Stimulated activated CD8-positive, alpha-beta memory T cell treated with anti-CD3 and anti-CD28 coated beads, Interleukin-7, amount 100 ng/mL, for 24 hours (primary cell): Measurements from ENCODE around the gene LPAR3.

Experiments used
- DNase-seq: peaks from one replicate; pipeline ENCODE4 v3.0.0-alpha.2; 2020; ENCODE audit warnings: low read depth

LPAR3 gene

DNA sequence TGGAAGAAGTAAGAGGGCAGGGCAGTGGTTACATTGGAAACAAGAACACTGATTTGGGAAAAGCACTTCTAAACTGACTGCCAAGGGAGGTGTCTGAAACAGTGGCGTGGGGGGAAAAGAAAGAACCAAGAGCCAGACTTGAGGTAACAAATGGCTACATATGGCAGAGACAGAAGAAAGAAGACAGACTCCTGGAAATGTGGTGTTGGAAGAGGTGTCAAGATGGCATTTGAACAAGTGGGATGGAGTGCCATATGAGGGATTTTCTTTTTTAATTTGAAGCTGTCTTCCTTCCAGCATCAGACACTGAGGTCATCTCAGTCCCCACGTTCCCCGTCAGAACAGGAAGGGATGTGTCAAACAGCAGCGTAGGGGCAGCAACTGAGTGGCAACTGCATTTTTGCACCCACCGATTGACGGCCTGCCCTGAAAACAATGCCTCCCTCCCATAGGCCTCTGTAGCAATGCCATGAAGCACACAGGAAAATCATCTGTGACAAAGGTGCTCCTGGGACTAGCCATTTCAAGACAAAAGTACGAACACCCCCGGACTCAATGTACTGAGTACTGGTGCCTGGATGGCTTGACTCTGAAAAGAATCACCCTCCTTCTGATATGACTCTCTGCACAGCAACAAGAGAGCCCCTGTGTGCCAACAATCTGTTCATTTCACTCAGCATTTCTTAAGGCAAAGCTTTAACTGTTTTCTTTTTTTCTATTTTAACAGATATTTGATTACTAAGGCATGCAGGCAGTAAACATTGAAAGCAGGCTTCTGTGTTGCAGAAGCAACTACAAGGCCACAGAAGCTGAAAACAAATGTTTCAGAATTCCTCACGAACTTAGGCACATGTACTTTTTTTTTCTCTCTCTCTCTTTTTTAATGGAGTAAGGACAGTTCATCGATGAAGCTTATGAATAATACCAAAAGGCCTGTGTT lies 37.0 kb downstream of the LPAR3 start:
- DNase-seq = no peak

DNA sequence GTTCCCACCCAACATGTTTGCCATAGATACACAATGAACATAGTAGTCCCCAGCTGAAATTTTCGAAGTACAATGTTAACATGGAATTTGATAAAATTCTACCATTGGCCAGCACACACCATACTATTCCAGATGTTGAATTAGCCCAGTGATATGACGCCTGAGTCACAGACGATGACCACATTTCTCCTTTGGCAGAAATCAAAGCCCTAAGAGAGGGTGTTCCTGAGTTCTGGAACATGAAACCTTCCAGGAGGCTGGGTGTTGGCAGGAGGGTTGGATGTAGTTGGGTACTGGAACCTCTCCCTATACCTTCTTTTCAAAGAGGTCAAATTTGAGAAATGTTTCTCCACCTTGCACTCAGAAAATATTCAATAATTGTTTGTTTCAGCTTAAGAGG lies 37.8 kb downstream of the LPAR3 start:
- no peak for DNase-seq

DNA sequence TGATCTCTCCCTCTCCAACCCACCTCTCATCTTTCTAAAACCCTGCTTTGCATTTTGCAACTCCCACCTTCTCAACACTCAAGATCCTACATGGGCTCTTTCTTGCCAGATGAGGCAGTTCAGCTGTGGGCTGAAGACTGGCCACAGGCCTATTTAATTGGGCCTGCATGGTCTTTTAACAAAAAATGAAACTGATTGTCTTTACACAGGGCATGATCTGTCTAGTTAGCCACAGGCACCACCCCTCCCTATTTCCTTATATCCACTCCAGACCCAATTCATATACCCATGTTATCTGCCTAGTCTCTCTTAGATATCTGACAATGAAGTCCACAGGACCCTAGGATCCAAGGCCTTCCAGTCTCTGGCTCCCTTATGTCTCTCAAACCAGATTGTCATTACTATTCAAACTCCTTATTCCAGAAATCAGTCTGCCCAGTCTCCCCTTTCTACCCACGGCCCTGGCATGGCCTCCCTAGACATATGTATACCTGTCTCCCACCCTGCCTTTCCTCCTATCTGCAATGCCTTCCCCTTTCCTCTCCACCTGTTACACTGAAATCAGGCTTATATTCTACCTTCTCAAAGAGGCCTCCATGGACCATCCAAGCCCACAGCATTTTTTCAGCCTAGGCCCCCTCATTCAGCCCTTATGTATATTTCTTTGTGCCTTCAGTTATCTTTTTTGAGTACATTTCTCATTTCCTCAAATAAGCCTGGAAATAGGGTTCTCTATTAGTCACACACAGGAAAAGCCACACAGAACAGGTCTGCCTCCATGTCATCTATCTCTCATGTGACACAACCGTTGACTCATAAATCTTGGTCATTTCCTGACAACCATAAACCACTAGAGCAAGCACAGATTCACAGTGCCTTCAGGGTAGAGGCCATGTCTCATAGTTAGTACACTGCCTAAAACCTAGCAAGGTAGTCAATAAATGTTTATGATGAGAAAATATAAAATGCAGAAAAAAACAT lies 39.0 kb downstream of the LPAR3 start:
- no peak for DNase-seq

DNA sequence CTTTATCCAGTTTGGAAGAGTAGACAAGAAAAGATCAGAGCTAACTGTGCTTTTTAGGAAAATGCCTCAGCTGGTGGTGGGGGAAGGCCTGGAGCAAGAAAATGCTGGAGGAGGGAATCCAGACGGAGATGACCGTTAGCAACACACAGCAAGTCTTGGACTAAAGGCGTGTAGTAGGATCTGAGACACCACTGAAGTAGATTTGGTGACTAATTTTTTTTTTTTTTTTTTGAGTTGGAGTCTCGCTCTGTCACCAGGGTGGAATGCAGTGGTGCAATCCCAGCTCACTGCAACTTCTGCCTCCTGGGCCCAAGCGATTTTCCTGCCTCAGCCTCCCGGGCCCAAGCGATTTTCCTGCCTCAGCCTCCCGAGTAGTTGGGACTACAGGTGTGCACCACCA lies 41.2 kb downstream of the LPAR3 start:
- DNase-seq = no peak

DNA sequence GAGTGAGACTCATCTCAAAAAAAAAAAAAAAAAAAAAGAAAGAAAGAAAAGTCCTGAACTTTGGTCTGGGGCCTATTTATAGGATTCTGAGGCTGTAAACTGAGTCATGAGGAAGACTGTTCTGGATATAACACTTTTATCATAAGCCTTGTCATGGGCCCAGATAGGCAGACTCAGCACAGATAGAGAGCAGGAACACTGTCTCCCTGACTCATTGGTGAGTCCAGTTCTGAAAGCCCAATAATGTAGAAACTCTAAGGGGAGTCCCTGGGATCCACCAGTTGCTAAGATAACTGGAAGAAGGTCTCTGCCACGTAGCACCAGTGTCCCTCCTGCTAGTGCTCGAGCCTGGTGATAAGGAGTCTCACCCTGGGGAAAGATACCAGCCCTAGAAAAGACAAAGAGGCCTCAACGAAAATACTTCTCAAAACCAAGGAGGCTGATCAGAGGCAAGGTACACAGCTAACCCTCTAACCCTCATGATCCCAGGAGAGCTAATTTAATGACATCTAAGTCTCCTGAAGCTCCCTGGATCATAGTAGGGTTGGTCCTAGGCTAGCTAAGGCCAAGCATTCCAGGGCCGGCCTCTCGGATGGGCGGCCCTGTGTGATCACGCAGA lies 43.5 kb downstream of the LPAR3 start:
- no peak for DNase-seq

DNA sequence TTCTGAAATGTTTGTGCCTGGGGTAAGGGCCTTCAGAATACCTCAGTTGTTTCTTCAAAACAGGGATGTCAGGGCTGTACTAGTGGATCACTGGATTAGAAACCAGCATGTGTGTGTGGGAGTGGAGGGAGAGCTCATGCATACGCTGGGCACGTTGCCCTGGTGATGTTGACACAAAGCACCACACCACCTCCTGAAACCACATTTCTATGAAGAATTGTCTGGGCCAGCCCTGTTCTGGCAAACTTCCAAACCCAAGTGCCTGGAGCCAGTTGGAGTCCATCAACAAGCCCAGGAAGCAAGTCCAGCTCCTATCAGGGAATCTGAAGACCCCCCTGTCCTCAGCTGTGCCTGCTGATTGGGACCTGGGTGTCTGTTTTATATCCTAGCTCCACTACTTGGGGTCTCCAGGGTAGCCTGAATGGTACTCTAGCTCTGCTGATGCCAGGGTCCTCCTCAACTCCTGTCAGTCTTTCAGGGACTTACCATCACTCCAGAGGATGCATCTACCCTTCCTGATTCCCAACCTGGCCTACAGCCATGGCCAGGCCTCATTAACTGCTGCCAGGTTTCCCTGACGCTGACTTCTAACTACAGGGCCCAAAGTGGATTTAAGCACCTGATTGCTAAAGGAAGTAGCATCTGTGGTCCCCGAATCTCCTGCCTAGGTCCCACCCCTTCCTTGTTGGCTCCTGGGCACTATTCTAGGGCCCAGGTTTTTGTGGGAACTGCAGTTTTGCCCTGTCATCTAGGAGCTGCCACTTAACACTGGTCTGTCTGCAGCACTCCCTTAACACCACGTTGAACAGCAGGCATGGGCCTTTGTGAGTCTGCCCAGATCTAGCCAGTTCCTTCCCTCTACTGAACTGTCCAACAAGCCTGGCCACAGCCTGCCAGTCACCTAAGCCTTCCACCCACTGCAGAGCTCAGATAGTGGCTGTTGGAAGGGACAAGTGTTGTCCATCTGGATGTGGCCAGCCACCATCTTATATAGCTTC lies 45.5 kb downstream of the LPAR3 start:
- no peak for DNase-seq

DNA sequence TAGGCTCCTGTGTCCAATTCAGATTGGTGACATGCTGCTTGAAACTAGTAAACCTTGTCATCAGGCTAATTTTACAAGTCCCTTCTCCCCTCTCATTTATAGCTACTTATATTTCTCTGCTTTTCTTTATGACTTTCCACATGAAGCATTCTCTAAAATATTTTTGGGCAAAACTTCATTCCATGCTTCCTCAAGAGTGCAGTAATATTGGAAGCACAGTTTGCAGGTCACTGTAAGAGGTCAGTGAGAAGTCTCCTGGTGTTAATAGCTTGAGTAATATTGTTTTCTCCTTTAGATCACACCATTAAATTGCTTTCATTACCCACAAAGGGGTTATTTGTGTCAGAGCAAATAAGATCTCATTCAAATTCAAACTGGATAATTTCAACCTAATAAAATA lies 46.6 kb downstream of the LPAR3 start:
- no peak for DNase-seq

DNA sequence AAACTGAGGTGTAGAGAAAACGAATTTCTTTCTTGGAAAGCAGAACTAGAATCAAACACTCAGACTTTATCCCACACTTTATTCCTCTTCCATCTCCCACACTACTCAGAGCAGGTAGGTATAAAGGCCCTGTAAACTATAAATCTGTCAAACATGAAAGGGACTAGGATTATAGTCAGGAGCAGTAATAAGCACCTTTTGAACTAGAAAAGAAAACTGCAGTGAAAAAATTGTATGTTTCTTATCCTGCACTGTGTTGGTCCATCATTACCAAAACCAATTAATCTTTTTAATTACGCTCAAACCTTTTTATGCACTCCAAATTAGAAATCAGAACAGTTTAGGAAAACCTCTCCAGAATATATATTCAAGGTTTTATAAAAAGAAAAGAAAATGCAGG lies 47.6 kb downstream of the LPAR3 start:
- DNase-seq = no peak

DNA sequence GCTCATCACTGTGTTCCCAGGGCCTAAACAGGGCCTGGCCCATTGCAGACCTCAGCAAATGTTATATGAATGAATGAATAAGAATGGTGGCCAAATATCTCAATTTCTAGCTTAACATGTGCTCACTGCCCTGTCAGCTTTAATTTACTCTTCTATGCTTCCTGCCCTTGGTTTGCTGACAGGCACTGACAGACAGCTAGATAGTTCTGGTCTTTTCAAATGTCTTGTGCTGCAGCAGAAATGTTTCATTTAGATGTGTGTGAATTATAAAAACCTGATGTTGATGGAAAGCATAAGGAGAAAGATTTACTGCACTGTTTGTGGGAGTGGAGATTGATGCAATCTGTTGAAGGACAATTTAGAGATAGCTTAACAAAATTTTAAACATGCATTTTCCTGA lies 48.9 kb downstream of the LPAR3 start:
- DNase-seq = no peak

DNA sequence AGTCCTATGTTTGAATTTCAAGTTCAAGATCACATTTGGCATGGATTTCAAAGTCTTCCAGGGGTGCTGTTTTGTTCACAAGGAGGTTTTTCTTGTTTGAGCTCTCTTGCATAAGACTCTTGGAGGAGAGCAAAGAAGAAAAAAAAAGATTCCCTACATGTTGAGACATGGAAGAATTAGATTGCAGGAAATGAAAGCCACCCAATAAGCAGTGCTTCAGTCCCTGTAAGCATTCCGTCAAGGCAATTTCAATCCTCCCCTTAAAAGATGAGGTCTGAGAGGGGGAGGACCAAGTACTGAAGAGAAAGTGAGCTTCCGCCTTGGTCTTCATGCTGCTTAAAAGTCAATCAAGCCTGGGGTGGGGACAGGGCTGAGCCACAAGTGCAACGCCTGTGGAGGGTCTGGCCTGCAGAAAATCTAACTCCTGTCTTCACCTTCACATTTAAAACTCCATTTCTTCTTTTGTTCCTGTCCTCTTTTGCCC lies 50.2 kb downstream of the LPAR3 start:
- no peak for DNase-seq

DNA sequence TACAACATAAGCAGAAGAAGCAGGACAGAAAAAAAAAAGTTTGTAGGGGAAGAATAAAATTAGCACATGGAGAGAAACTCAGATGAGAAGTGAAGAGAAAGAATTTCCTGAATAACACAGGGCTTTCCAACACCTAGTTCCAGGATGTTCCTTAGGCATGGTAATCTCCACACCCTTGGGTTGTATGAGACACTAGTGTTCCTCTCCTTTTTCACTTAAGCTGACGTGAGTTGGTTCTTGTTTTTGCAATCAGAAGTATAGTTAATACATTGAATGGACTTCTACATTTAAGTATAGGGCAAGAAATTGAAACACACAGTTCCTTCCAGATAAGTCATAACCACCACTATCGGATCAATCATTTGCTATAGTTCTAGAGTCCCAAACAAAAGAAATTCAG lies 51.0 kb downstream of the LPAR3 start:
- no peak for DNase-seq

DNA sequence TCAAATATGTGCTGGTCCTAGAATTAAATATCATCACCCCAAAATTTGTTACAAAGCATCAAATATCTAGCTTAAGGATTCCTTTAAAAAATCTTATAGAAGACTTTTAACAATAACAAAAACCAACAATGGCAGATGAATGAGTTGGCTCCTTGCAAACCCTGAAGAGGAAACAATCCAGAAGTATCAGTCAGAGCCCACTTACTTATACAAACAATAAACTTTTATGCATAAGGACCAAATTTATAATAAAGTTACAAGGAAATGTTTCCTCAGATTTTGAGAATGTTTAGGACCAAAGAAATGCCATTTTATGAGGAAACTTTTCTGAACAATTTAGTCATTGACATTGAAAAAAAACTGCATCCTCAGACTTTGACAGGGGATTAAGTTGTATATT lies 52.7 kb downstream of the LPAR3 start:
- no peak for DNase-seq

DNA sequence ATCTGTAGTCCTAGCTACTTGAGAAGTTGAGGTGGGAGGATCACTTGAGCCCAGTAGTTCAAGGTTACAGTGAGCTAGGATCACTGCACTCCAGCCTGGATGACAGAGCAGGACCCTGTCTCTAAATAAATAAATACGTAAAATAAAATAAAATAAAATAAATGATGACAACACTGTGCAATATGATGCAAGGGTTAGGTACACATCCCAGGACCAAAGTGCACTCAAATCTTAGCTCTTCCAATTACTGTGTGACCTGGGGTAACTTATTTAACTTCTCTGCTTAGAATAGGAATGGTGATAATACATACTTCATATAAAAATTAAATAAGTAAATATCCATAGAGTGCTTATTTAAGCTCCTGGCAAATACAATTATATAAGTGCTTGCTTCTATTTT lies 53.5 kb downstream of the LPAR3 start:
- no peak for DNase-seq

DNA sequence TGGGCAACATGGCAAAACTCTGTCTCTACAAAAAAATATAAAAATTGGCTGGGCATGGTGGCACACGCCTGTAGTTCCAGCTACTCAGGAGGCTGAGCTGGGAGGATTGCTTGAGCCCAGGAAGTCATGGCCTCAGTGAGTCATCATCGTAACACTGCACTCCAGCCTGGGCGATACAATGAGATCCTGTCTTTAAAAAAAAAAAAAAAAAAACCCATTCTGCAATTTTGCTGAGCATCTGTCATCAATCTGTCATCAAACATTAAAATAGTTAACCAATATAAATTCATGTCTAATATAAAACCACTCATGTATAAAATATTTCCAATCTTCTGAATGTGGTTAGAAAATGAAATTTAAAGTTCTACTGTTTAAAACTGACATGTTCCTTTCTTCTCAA lies 56.9 kb downstream of the LPAR3 start:
- no peak for DNase-seq

DNA sequence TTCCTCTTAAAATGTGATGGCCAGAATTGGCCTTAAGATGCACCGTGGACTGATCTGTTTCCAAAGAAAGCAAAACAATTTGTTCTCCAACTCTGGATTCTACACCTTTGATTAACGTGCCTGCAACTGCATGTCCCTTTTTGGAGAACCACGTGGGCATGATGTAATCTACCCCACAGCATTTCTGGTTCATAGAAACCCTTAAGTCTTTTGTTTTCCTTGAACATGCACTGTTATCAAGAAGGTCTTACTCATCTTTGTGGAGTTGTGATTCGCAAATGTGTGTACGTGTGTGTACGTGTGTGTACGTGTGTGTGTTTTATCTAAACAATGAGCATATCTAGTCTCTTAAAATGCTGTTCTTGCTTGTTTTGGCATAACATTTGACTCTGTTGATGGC lies 57.8 kb downstream of the LPAR3 start:
- no peak for DNase-seq

DNA sequence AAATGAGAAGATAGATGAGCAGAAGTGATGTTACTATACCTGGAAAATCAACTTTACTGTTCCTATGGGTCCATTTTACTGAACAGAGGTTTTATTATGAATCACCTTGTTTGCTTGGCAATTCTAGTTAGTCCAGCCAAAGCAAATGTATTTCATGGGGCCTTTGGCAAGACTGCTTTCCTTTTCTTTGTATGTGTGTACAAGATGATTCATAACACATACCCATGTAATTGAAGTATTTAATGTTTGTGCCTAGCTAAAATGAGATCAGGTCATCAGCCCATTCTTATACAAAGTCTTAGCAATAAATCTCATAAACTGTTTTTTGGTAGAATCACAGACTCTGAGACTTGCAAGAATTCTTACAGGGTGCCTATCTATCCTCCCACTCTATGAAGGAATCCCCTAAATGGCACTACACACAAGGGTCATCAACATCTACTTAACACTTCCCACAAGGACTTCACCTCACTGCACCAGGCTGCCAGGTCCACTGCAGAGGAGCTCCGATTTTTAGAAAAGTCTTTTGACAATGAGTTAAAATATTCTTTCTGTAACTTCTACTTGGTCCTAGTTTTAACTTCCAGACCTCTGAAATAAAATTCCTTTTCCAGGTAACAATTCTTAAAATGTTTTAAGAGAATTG lies 58.5 kb downstream of the LPAR3 start:
- no peak for DNase-seq

DNA sequence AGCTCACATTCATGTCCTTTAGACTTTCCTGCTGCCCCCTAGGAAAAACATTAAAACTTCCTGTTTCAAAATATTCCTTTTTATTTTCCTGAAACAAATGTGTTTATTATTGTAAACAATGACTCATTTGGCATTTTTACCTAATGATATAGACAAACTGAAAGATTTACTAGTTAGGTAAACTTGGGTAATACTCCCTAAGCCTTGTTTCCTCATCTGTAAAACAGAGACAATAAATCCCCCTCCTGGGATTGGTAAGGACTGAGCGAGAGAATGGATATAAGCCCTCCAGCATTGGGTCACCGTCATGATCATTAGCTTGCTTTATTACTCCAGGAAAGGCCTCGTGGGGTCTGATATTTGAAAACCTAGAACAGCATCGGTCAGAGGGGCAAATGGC lies 59.8 kb downstream of the LPAR3 start:
- DNase-seq = no peak

DNA sequence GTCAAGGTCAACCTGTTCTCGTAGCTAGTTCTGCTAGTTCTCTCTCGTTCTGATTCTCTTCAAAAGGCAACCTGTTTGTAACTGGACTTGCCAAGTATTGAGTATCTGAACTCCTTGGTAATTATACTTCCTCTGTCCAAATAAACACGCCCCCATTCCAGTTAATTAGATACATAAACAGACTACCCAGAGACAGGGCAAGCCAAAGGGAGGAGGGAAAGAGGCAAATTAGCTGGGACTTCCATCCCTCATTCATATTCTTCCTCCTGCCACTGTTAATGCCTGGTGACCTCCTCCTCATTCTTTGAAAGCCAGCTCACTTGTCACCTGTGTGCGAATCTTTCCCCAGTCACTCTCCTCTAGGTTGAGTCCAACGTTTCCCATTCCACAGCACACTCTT lies 62.9 kb downstream of the LPAR3 start:
- no peak for DNase-seq

DNA sequence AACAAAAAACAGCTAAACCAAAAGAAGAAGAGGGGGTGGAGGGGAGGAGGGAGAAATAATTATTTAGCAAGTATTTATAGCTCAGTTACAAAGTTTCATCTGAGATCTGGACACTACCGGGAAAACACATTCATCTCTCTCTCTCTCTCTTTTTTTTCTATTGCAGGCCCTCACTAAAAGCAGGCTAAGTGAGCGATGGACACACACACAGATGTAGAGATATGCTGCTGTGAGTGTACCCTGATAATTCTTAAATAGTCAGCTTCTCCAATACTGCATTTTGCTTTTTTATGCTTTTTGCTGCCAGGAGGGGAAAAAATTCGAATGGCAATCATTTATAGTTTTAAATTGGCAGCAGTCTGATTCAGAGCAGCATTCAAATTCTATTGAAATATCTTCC lies 65.0 kb downstream of the LPAR3 start:
- DNase-seq = no peak

DNA sequence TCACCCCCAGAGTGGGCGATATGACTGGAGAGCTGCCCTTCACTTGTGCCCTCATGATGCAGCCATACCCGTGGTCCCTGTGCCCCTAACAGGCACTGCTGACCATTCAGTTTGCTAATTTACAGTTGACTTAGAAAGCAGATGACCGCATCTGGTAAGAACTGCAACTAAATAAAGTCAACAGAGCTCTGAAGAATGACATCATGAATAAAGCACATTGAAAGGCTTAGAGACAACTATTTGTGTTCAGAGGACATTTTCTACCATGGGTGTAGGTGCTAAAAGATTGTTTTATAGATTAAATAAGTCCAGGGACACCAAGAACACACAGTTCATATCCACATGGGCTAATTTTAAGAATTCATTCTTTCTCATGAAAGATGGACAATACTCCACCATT lies 65.5 kb downstream of the LPAR3 start:
- DNase-seq = no peak

DNA sequence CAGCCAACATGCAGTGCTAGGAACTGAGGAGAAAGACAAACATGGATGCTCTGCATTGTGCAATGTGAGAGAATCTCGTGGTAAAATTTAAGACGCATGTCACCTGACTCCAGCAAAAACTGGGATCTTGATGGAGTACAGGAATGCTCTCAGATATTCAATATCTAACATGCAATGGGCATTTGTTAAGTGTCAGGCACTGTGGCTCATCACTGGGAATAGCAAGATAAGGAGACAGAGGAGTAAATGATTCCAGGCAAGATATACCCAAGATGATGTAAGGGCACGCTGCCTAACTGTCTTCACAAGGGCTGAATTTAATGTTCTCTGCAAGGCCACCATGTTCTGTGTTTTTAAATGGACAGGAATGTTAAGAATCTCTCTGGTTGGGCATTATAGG lies 67.8 kb downstream of the LPAR3 start:
- no peak for DNase-seq
